T-helper 2 cell treated with Interferon-gamma antibody and Interleukin-4, amounts not matched to agents 100 ng/mL and 5 ng/mL, for 36 hours (primary cell): ENCODE results near the gene SYT2. TPM values are rescaled to one million over a fixed set of nuclear protein-coding genes. Genes with fewer than 3 reads are reported as not detected.

Source experiments
- intact Hi-C: fragments of 100-400 bp; cut with micrococcal nuclease; formaldehyde crosslinking; loops from one replicate; pipeline ENCODE4 v1.15.1; 2023
- total RNA-seq: library from RNA; stranded (reverse); gene quantifications from 2 replicates; pipeline ENCODE4 v1.2.3, GENCODE V29; 2022

Gene SYT2
- total RNA-seq, 1 donor from 2014 or later = not detected

- intact Hi-C loops = no loop called here
Observed at GRCh38 chr1:202680586-202681352, 29.5 kb downstream of the SYT2 start.

GRCh38 chr1:202679406-202680177, 30.7 kb downstream of the SYT2 start:
- intact Hi-C loops = no loop called here

GRCh38 chr1:202677433-202677832, 32.8 kb downstream of the SYT2 start:
- intact Hi-C loops = no loop called here

GRCh38 chr1:202673531-202673930, 36.7 kb downstream of the SYT2 start:
- intact Hi-C loops = no loop called here

- intact Hi-C loops = no loop called here
Observed at GRCh38 chr1:202671399-202671798, 38.9 kb downstream of the SYT2 start.

GRCh38 chr1:202665417-202665816, 44.8 kb downstream of the SYT2 start:
- intact Hi-C loops = no loop called here

GRCh38 chr1:202664083-202664482, 46.2 kb downstream of the SYT2 start:
- intact Hi-C loops = no loop called here

GRCh38 chr1:202663131-202663530, 47.1 kb downstream of the SYT2 start:
- intact Hi-C loops = no loop called here

- intact Hi-C loops = no loop called here
Observed at GRCh38 chr1:202662081-202662480, 48.2 kb downstream of the SYT2 start.

- intact Hi-C loops = no loop called here
Observed at GRCh38 chr1:202661136-202661845, 49.0 kb downstream of the SYT2 start.

GRCh38 chr1:202659974-202660373, 50.3 kb downstream of the SYT2 start:
- intact Hi-C loops = no loop called here

GRCh38 chr1:202659541-202659940, 50.7 kb downstream of the SYT2 start:
- intact Hi-C loops = no loop called here

GRCh38 chr1:202658769-202659168, 51.5 kb downstream of the SYT2 start:
- intact Hi-C loops = no loop called here

GRCh38 chr1:202658251-202658759, 51.9 kb downstream of the SYT2 start:
- intact Hi-C loops = no loop called here

- intact Hi-C loops = no loop called here
Observed at GRCh38 chr1:202656951-202657646, 53.2 kb downstream of the SYT2 start.

GRCh38 chr1:202656057-202656456, 54.2 kb downstream of the SYT2 start:
- intact Hi-C loops = no loop called here

- intact Hi-C loops = no loop called here
Observed at GRCh38 chr1:202654079-202654478, 56.2 kb downstream of the SYT2 start.

GRCh38 chr1:202649553-202650392, 60.5 kb downstream of the SYT2 start:
- intact Hi-C loops = no loop called here

GRCh38 chr1:202648605-202649226, 61.5 kb downstream of the SYT2 start:
- intact Hi-C loops = no loop called here

- intact Hi-C loops = no loop called here
Observed at GRCh38 chr1:202645097-202645476, 65.2 kb downstream of the SYT2 start.
